Karpas-422 (cell line): Measurements from ENCODE around the gene VEPH1. TPM values are rescaled to one million over a fixed set of nuclear protein-coding genes. Genes with fewer than 3 reads are reported as not detected.

ENCODE experiments used
- DNase-seq: peaks from one replicate; pipeline ENCODE4 v3.0.0-alpha.2; 2015
- H2AFZ ChIP-seq: fragments of 200-600 bp; sonication (generic); 2 replicates; pipeline ENCODE4 v1.6.1; 2014; ENCODE audit warnings: antibody characterized with exemption, low read length, mixed read lengths
- H3K27ac ChIP-seq: fragments of 200-600 bp; sonication (generic); 2 replicates; pipeline ENCODE4 v1.5.1; 2014; ENCODE audit warnings: mild to moderate bottlenecking, low read length, moderate library complexity
- H3K27me3 ChIP-seq: fragments of 200-600 bp; sonication (generic); 2 replicates; pipeline ENCODE4 v1.6.1; 2014; ENCODE audit warnings: low read length, mixed read lengths
- H3K36me3 ChIP-seq: fragments of 200-600 bp; sonication (generic); 2 replicates; pipeline ENCODE4 v1.6.1; 2014; ENCODE audit warnings: low read length, mixed read lengths; ENCODE audit not compliant: insufficient read depth
- H3K4me1 ChIP-seq: fragments of 200-600 bp; sonication (generic); 2 replicates; pipeline ENCODE4 v1.6.1; 2014; ENCODE audit warnings: mild to moderate bottlenecking, low read length, mixed read lengths
- H3K4me2 ChIP-seq: fragments of 200-600 bp; sonication (generic); 2 replicates; pipeline ENCODE4 v1.6.1; 2014; ENCODE audit warnings: low read length, low read depth, mild to moderate bottlenecking; ENCODE audit not compliant: poor library complexity, severe bottlenecking
- H3K4me3 ChIP-seq: fragments of 200-600 bp; sonication (generic); 2 replicates; pipeline ENCODE4 v1.5.1; 2014; ENCODE audit warnings: mild to moderate bottlenecking, antibody characterized with exemption, low read length, mixed read lengths
- H3K79me2 ChIP-seq: fragments of 200-600 bp; sonication (generic); 2 replicates; pipeline ENCODE4 v1.6.1; 2014; ENCODE audit warnings: mild to moderate bottlenecking, low read length, mixed read lengths
- H3K9ac ChIP-seq: fragments of 200-600 bp; sonication (generic); 2 replicates; pipeline ENCODE4 v1.6.0; 2014; ENCODE audit warnings: low read length
- H3K9me2 ChIP-seq: fragments of 200-600 bp; sonication (generic), shearing (Covaris generic); replicated peaks from 2 replicates; pipeline ENCODE4 v1.6.0; 2014; ENCODE audit warnings: mild to moderate bottlenecking, low read length, moderate library complexity; ENCODE audit not compliant: insufficient read depth
- H3K9me3 ChIP-seq: fragments of 300-700, 200-600 bp; sonication (generic); 2 replicates; pipeline ENCODE4 v1.6.1; 2014; ENCODE audit warnings: low read length, mixed read lengths
- H4K20me1 ChIP-seq: fragments of 200-600 bp; sonication (generic); 2 replicates; pipeline ENCODE4 v1.6.1; 2014; ENCODE audit warnings: mild to moderate bottlenecking, antibody characterized with exemption, low read length, low read depth; ENCODE audit not compliant: insufficient read depth
- total RNA-seq: library from RNA; depleted of rRNA; stranded (reverse); fragments of >200 nt; shearing (Covaris generic); gene quantifications from 2 replicates; pipeline ENCODE4 v1.2.3, GENCODE V29; 2014; ENCODE audit warnings: low replicate concordance

The VEPH1 gene
- total RNA-seq, 1 experiment from 2014 or later, result not detected

DNA sequence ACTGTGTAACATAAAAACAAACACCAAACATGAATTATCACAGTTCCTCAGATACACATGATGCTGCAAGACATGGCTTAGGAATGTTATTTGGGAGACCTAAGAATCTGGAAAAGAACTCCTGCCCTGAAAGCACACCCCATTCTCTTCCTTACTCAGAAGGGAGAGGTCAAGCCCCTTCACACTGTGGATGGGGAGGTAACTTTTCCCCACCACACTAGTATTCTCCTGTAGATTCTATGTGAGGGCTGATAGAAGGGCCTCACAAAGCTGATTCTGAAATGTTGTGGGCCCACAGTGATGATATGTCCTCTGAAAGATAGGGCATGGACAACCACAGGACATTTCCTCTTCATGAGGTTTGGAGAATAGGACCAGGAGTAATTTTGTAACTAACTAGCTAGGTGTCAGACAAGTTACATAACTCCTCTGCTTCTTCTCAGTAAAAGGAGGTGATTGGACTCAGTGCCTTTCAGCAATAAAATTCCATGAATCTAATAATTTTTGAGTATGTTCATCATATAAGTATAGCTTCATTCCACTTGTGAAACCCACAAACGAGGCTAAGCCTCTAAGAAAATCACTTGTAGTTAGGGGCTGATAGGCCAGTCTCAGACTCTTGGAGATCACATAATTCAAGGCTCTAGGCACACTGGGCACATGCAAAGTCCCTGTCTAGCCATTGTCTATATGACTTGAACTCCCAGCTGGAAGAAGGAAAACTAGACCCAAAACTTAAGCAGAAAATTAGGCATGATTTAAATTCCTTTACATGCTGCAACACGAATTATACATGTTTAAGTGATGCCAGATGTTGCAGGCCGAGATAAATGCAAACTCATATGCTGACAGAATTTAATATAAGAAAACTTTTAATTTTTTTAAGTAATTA, 59.1 kb downstream of the VEPH1 start:
- Histone ChIP-seq H2AFZ (no peak overlapping the region), H3K9me2 (no peaks in the 10 kb centered on the region), H3K79me2 (no peaks in the 10 kb centered on the region), H3K27me3 (no peaks in the 10 kb centered on the region), H3K36me3 (no peaks in the 10 kb centered on the region), H3K4me1 (no peaks in the 10 kb centered on the region), H4K20me1 (no peaks in the 10 kb centered on the region), H3K27ac (no peak overlapping the region), H3K9me3 (no peaks in the 10 kb centered on the region), H3K4me3 (no peak overlapping the region), H3K4me2 (no peak overlapping the region), H3K9ac (no peak overlapping the region)
- no peak for DNase-seq

DNA sequence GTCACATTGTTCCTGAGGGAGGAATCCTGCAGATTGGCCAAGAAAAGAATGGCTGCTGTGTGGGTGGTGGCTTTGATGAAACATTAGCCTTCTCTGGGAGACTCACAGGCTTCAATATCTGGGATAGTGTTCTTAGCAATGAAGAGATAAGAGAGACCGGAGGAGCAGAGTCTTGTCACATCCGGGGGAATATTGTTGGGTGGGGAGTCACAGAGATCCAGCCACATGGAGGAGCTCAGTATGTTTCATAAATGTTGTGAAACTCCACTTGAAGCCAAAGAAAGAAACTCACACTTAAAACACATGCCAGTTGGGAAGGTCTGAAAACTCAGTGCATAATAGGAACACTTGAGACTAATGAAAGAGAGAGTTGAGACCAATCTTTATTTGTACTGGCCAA, 60.5 kb downstream of the VEPH1 start:
- H3K9me2 ChIP-seq, result no peaks in the 10 kb centered on the region
- no peaks in the 10 kb centered on the region for H3K79me2 ChIP-seq
- no peaks in the 10 kb centered on the region for H3K27me3 ChIP-seq
- H3K4me3 ChIP-seq, result no peak overlapping the region
- no peaks in the 10 kb centered on the region for H3K4me1 ChIP-seq
- no peak overlapping the region for H2AFZ ChIP-seq
- H3K36me3 ChIP-seq, result no peaks in the 10 kb centered on the region
- no peak for DNase-seq
- H4K20me1 ChIP-seq, result no peaks in the 10 kb centered on the region
- no peak overlapping the region for H3K9ac ChIP-seq
- no peaks in the 10 kb centered on the region for H3K9me3 ChIP-seq
- no peak overlapping the region for H3K4me2 ChIP-seq
- H3K27ac ChIP-seq, result no peak overlapping the region

DNA sequence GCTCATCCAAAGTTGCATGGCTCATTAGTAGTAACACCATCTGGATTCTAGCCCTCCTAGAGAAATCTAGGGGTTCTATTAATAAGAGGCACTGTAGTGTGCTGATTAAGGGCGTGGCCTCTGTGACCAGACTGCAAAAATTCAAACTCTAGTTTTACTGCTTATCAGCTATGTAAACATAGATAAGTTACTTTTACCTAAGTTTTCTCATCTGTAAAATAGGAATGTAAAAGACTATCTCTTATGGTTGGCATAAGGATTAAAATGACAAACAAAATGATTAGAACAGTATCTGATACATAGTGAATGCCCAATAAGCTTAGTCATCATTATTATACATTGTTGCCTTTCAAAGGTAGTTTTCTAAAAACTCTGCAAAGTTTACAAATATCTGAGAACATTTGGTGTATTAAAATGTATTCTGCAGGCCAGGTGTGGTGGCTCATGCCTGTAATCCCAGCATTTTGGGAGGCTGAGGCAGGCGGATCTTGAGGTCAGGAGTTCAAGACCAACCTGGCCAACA, 62.1 kb downstream of the VEPH1 start:
- no peaks in the 10 kb centered on the region for H3K9me2 ChIP-seq
- H4K20me1 ChIP-seq, result no peaks in the 10 kb centered on the region
- DNase-seq, result no peak
- no peaks in the 10 kb centered on the region for H3K9me3 ChIP-seq
- no peaks in the 10 kb centered on the region for H3K27me3 ChIP-seq
- no peak overlapping the region for H2AFZ ChIP-seq
- H3K4me1 ChIP-seq, result no peaks in the 10 kb centered on the region
- no peak overlapping the region for H3K9ac ChIP-seq
- no peaks in the 10 kb centered on the region for H3K36me3 ChIP-seq
- no peak overlapping the region for H3K27ac ChIP-seq
- H3K79me2 ChIP-seq, result no peaks in the 10 kb centered on the region
- no peak overlapping the region for H3K4me3 ChIP-seq
- no peak overlapping the region for H3K4me2 ChIP-seq

DNA sequence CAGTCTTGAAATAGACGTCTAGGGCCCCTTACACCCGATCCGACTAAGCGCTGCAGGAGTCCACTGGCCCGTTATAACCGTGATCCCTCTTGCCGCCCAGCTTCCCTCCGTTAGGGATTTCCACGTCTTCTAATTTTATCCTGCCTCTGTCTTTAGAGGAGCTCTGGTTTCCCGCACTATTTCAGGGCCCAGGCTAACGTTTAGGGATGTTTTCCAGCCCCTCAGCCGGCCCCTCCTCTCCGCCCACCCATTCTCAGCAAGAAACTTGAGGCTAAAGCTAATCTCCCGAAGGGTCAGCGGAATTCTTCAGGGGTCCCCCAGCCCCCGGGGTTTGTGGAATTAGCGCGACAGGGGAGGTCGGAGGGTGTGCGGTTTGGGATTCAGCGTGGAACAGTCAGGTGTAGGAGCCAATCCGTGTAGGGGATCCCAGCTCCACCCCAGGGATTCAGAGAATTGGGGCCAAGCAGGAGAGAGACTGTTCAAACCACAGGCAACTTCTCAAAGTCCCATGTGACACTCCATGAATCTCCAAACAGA, 65.0 kb downstream of the VEPH1 start:
- no peaks in the 10 kb centered on the region for H3K4me1 ChIP-seq
- H3K27me3 ChIP-seq, result no peaks in the 10 kb centered on the region
- DNase-seq, result no peak
- no peaks in the 10 kb centered on the region for H3K79me2 ChIP-seq
- no peak overlapping the region for H3K27ac ChIP-seq
- H3K4me2 ChIP-seq, result no peak overlapping the region
- H2AFZ ChIP-seq, result no peak overlapping the region
- H4K20me1 ChIP-seq, result no peaks in the 10 kb centered on the region
- H3K36me3 ChIP-seq, result no peaks in the 10 kb centered on the region
- no peaks in the 10 kb centered on the region for H3K9me2 ChIP-seq
- no peak overlapping the region for H3K9ac ChIP-seq
- no peak overlapping the region for H3K4me3 ChIP-seq
- H3K9me3 ChIP-seq, result no peaks in the 10 kb centered on the region

DNA sequence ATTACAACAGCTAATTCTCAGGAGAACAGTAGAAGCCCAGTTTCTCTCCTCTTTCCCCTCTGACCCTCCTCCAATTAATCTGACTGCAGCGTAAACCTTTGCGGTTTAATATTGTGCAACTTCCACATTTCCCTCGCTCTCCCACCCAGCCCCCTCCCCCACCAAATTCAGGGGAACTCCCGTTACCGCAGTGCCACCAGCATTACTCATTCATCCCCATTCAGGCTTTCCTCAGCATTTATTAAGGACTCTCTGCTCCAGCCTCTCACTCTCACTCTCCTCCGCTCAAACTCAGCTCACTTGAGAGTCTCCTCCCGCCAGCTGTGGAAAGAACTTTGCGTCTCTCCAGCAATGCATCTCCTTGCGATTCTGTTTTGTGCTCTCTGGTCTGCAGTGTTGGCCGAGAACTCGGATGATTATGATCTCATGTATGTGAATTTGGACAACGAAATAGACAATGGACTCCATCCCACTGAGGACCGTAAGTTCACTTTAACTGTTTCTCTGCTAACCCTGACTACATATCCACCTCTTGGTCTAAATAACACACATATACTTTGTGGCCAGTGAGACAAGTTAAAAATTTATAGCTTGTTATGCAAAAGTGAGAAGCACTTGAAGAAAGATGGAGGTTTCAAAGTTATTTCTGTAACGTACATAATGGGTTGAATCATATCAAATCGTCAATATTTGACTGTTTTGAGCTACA, 66.5 kb downstream of the VEPH1 start, which contains the start of gene PTX3:
Gene PTX3 (plus strand): TSS at position 268 of the 709 bp plus-strand sequence. CDS start 84 bp downstream, at position 352.
- Histone ChIP-seq H3K4me1 (no peaks in the 10 kb centered on the region), H3K36me3 (no peaks in the 10 kb centered on the region), H3K9me3 (no peaks in the 10 kb centered on the region), H3K27ac (no peak within 1 kb of the TSS), H2AFZ (no peak within 1 kb of the TSS), H3K9me2 (no peaks in the 10 kb centered on the region), H3K4me3 (no peak within 1 kb of the TSS), H3K79me2 (no peaks in the 10 kb centered on the region), H3K4me2 (no peak within 1 kb of the TSS), H3K9ac (no peak within 1 kb of the TSS), H4K20me1 (no peaks in the 10 kb centered on the region), H3K27me3 (no peaks in the 10 kb centered on the region)
- no peak for DNase-seq

DNA sequence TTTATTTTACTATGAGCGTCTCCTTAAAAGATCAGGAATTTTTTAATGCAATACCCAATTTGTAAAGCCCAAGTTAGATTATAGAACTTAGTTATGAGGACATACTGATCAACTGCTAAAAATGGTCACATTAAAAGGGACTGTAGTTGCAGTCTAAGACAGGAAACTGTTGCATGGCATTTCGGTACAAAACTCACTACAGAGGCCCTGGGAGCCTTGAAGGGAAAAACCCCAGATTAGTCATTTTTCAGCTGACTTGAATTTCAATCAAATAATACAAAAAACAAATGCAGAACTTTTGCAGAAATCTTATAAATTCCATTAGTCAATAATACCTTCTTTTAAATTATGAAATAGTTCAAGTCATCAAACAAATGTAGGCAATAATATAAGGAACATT, 73.5 kb downstream of the VEPH1 start:
- H4K20me1 ChIP-seq, result no peaks in the 10 kb centered on the region
- no peak overlapping the region for H3K4me2 ChIP-seq
- DNase-seq, result no peak
- H3K27ac ChIP-seq, result no peak overlapping the region
- no peaks in the 10 kb centered on the region for H3K36me3 ChIP-seq
- no peaks in the 10 kb centered on the region for H3K4me1 ChIP-seq
- H3K9me2 ChIP-seq, result no peaks in the 10 kb centered on the region
- H3K27me3 ChIP-seq, result no peaks in the 10 kb centered on the region
- no peak overlapping the region for H3K9ac ChIP-seq
- no peak overlapping the region for H3K4me3 ChIP-seq
- no peaks in the 10 kb centered on the region for H3K79me2 ChIP-seq
- no peaks in the 10 kb centered on the region for H3K9me3 ChIP-seq
- no peak overlapping the region for H2AFZ ChIP-seq

DNA sequence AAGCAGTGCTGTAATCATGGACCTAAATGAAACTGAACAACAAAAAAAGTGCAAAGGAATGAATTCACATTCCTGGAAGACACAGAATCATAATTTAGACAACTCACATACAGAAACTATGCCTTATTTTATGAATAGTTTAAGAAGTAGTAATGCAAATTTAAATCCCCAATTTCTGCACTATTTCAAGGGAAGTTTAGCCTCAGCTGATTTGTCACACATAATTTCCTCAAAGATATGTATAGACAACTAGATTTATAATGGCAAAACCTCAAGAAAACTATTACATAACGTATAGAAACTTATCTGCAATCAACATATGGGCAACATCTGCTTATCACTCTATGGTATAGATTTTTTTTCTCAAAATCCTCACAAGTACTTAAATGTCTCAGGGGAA, 74.4 kb downstream of the VEPH1 start:
- Histone ChIP-seq H3K79me2 (no peaks in the 10 kb centered on the region), H3K36me3 (no peaks in the 10 kb centered on the region), H3K4me1 (no peaks in the 10 kb centered on the region), H3K27me3 (no peaks in the 10 kb centered on the region), H2AFZ (no peak overlapping the region), H3K27ac (no peak overlapping the region), H3K4me3 (no peak overlapping the region), H3K9me2 (no peaks in the 10 kb centered on the region), H3K9me3 (no peaks in the 10 kb centered on the region), H4K20me1 (no peaks in the 10 kb centered on the region), H3K4me2 (no peak overlapping the region), H3K9ac (no peak overlapping the region)
- no peak for DNase-seq

DNA sequence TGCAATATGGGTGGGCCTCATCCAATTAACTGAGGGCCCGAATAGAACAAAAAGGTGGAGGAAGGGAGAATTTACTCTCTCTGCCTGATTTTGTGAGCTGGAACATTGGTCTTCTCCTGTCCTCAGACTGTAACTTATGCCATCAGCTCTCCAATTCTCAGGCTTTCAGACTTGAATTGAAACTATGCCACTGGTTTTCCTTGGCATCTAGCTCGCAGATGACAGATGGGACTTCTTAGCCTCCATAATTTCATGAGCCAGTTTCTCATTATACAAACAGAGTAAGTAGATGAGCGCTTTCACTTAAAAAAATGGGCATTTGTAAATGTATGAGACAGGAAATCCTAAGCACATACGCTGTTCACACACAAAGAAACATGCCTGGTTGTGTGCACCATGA, 75.3 kb downstream of the VEPH1 start:
- Histone ChIP-seq H3K9ac (no peak overlapping the region), H3K27me3 (no peaks in the 10 kb centered on the region), H3K36me3 (no peaks in the 10 kb centered on the region), H3K79me2 (no peaks in the 10 kb centered on the region), H3K27ac (no peak overlapping the region), H3K4me1 (no peaks in the 10 kb centered on the region), H3K4me2 (no peak overlapping the region), H3K9me3 (no peaks in the 10 kb centered on the region), H3K9me2 (no peaks in the 10 kb centered on the region), H2AFZ (no peak overlapping the region), H4K20me1 (no peaks in the 10 kb centered on the region), H3K4me3 (no peak overlapping the region)
- DNase-seq, result no peak
